Caco-2 (cell line): ENCODE measurements around the gene ALK. TPM values are rescaled to one million over a fixed set of nuclear protein-coding genes. Genes with fewer than 3 reads are reported as not detected.

Experiments
- BruUV-seq: library from RNA; stranded (reverse); fragments of 400-500 nt; replicated peaks from 2 replicates; lab custom pipeline; 2021; lab: Mats Ljungman, UMichigan
- CTCF ChIA-PET: fragments of 300-600 bp; sonication (Branson Sonifier 250); formaldehyde crosslinking; loops from one replicate; lab custom pipeline; 2022; ENCODE audit warnings: antibody characterized with exemption; lab: Charles Lee
- POLR2A ChIA-PET: fragments of 300-600 bp; sonication (Branson Sonifier 250); formaldehyde crosslinking; loops from one replicate; lab custom pipeline; 2022; ENCODE audit warnings: antibody characterized with exemption; lab: Charles Lee
- DNase-seq, 2 experiments: peaks; one replicate each; pipeline versions ENCODE4 v3.0.0 to v3.0.0-alpha.2; 2020 to 2022
- H3K27me3 ChIP-seq: replicated peaks from 2 replicates; pipeline ENCODE4 v1.6.0; 2011; ENCODE audit warnings: low read length; ENCODE audit not compliant: control insufficient read depth, insufficient read depth
- H3K36me3 ChIP-seq: 2 replicates; pipeline ENCODE4 v1.5.1; 2011; ENCODE audit warnings: low read length; ENCODE audit not compliant: control insufficient read depth, insufficient read depth
- H3K4me1 ChIP-seq: fragments of 250-450 bp; sonication (Bioruptor Pico); 2 replicates; pipeline ENCODE4 v1.5.1; 2020; ENCODE audit warnings: mild to moderate bottlenecking
- H3K4me3 ChIP-seq: 2 replicates; pipeline ENCODE4 v1.5.1; 2011; ENCODE audit warnings: low read depth, mild to moderate bottlenecking, control low read depth, low read length
- H3K9me3 ChIP-seq: fragments of 250-450 bp; sonication (Bioruptor Pico); 2 replicates; pipeline ENCODE4 v1.5.1; 2020; ENCODE audit warnings: mild to moderate bottlenecking, moderate library complexity
- H3K27ac Mint-ChIP-seq: one replicate; pipeline ENCODE4 v1.8.0; 2022; ENCODE audit warnings: mixed read lengths; ENCODE audit not compliant: unreplicated experiment
- H3K27me3 Mint-ChIP-seq: one replicate; pipeline ENCODE4 v1.8.0; 2022; ENCODE audit warnings: mixed read lengths; ENCODE audit not compliant: insufficient read depth, unreplicated experiment
- H3K36me3 Mint-ChIP-seq: one replicate; pipeline ENCODE4 v1.8.0; 2022; ENCODE audit warnings: mild to moderate bottlenecking, mixed read lengths; ENCODE audit not compliant: insufficient read depth, unreplicated experiment
- H3K4me1 Mint-ChIP-seq: one replicate; pipeline ENCODE4 v1.8.0; 2022; ENCODE audit warnings: low read depth, mixed read lengths; ENCODE audit not compliant: unreplicated experiment
- H3K4me3 Mint-ChIP-seq: one replicate; pipeline ENCODE4 v1.8.0; 2022; ENCODE audit warnings: mild to moderate bottlenecking, moderate library complexity, mixed read lengths; ENCODE audit not compliant: unreplicated experiment
- H3K9me3 Mint-ChIP-seq: one replicate; pipeline ENCODE4 v1.8.0; 2022; ENCODE audit warnings: mixed read lengths; ENCODE audit not compliant: unreplicated experiment
- CTCF ChIP-seq, 2 experiments: fragments of 200-600 bp in 1 of 2; IDR thresholded peaks; 1 replicate in 1 of 2; 2 replicates in 1 of 2; pipeline versions ENCODE4 v1.5.1 to v1.8.0; 2011 to 2022; ENCODE audit warnings: antibody characterized with exemption in 1 of 2, control low read depth in 1 of 2, inconsistent platforms in 1 of 2, low read depth in 1 of 2, low read length in 1 of 2, mild to moderate bottlenecking in 1 of 2, moderate library complexity in 1 of 2; ENCODE audit not compliant: insufficient read depth in 1 of 2, severe bottlenecking in 1 of 2, unreplicated experiment in 1 of 2
- intact Hi-C: fragments of 100-400 bp; cut with micrococcal nuclease; formaldehyde crosslinking; loops from one replicate; pipeline ENCODE4 v1.10.0; 2022; ENCODE audit not compliant: unreplicated experiment
- total RNA-seq: library from RNA; stranded (reverse); gene quantifications from 2 replicates; pipeline ENCODE4 v1.2.3, GENCODE V29; 2022

ALK gene
- total RNA-seq, 1 experiment from 2014 or later: 0.11 TPM

DNA sequence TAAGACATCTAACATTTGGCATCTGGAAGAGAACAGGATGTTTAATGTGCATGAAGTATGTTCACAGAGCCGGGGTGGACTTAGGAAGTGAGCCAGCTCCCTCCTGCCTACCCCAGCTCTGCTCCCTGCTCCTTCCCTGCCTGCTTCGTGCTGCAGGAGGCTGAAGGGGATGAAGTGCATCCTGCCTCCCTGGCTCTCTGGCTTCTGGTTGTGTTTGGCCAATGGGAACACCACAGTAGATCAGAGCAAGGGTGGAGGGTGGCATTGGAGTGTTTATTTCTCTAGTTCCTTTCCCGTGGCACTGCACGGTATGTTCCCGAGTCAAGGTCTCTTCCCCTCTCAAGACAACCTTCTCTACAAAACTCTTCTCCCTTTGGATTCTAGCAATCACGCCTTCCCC is 426.3 kb downstream of the ALK start:
- DNase-seq: no peak
- no peak overlapping the region for H3K4me3 Mint-ChIP-seq
- H3K36me3 Mint-ChIP-seq: no peaks in the 10 kb centered on the region
- no peak overlapping the region for H3K4me3 ChIP-seq
- H3K27ac Mint-ChIP-seq: no peak overlapping the region
- ChIA-PET POLR2A (no interaction called here), CTCF (no interaction called here)
- intact Hi-C loops: no loop called here
- TF ChIP-seq CTCF (IDR thresholded peaks at IDR 0.05; ENCODE audit: insufficient read depth in 1 of 2, low read depth in 1 of 2, low read length in 1 of 2, severe bottlenecking in 1 of 2, unreplicated experiment in 1 of 2): no peak
- no peaks in the 10 kb centered on the region for H3K4me1 ChIP-seq
- H3K9me3 ChIP-seq: no peaks in the 10 kb centered on the region
- H3K4me1 Mint-ChIP-seq: no peaks in the 10 kb centered on the region
- H3K27me3 Mint-ChIP-seq: peaks cover 8% of the 10 kb centered on the region
- H3K27me3 ChIP-seq: no peaks in the 10 kb centered on the region
- no peaks in the 10 kb centered on the region for H3K36me3 ChIP-seq
- H3K9me3 Mint-ChIP-seq: no peaks in the 10 kb centered on the region
- no TSS peak for BruUV-seq

DNA sequence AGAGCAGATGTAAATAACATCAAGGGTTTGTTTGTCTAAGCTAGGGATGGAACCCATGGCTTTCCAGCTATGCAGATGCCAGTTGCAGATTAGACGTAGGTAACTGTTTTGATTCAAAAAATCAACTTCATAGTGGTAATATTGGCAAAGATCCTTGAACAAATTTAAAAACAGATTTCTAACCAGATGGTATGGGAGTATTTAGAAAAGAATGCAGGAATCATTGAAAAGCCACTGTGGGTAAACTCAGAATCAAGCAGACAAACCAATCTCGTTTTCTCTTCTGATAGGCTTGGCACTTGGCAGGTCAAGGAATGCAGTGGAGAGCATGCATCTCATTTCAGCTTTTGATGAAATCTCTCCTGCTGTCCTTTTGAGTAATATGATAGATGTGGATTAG is 428.7 kb downstream of the ALK start:
- Histone ChIP-seq H3K9me3 (no peaks in the 10 kb centered on the region), H3K36me3 (no peaks in the 10 kb centered on the region), H3K4me3 (no peak overlapping the region), H3K27me3 (no peaks in the 10 kb centered on the region), H3K4me1 (no peaks in the 10 kb centered on the region)
- intact Hi-C loops: no loop called here
- no peak overlapping the region for H3K27ac Mint-ChIP-seq
- no peaks in the 10 kb centered on the region for H3K36me3 Mint-ChIP-seq
- ChIA-PET CTCF (no interaction called here), POLR2A (no interaction called here)
- no peak overlapping the region for H3K4me3 Mint-ChIP-seq
- H3K4me1 Mint-ChIP-seq: no peaks in the 10 kb centered on the region
- no TSS peak for BruUV-seq
- no peaks in the 10 kb centered on the region for H3K9me3 Mint-ChIP-seq
- TF ChIP-seq CTCF (IDR thresholded peaks at IDR 0.05; ENCODE audit: insufficient read depth in 1 of 2, low read depth in 1 of 2, low read length in 1 of 2, severe bottlenecking in 1 of 2, unreplicated experiment in 1 of 2): no peak
- no peak for DNase-seq
- peaks cover 8% of the 10 kb centered on the region for H3K27me3 Mint-ChIP-seq

GRCh38 chr2:29490045-29490444 is 431.3 kb downstream of the ALK start:
- ChIA-PET POLR2A (no interaction called here), CTCF (no interaction called here)
- Mint-ChIP-seq H3K4me1 (no peaks in the 10 kb centered on the region), H3K27ac (no peak overlapping the region), H3K4me3 (no peak overlapping the region), H3K9me3 (no peaks in the 10 kb centered on the region), H3K36me3 (no peaks in the 10 kb centered on the region), H3K27me3 (peaks cover 15% of the 10 kb centered on the region)
- Histone ChIP-seq H3K9me3 (no peaks in the 10 kb centered on the region), H3K27me3 (no peaks in the 10 kb centered on the region), H3K36me3 (no peaks in the 10 kb centered on the region), H3K4me3 (no peak overlapping the region), H3K4me1 (no peaks in the 10 kb centered on the region)
- BruUV-seq: no TSS peak
- no peak for DNase-seq
- no peak for TF ChIP-seq CTCF (IDR thresholded peaks at IDR 0.05; ENCODE audit: insufficient read depth in 1 of 2, low read depth in 1 of 2, low read length in 1 of 2, severe bottlenecking in 1 of 2, unreplicated experiment in 1 of 2)
- intact Hi-C loops: no loop called here
